ENCODE data around the gene GNAL.

GRCh38 chr18:11801573-11801972 is 112.5 kb downstream of the GNAL start:
- TF ChIP-seq CTCF (IDR thresholded peaks at IDR 0.05): no peak
- TF ChIP-seq POLR2A (IDR thresholded peaks at IDR 0.05): no peak

Measured in heart left ventricle (tissue), 13 donors.